H9 (cell line): ENCODE measurements around the gene CHCHD6. TPM values are rescaled to one million over a fixed set of nuclear protein-coding genes. Genes with fewer than 3 reads are reported as not detected.
A peak's percentile ranks its signal among the peaks of the same experiment; 100 is the strongest.

ENCODE experiments used
- DNase-seq: peaks from one replicate; pipeline ENCODE4 v3.0.0-alpha.2; 2017
- H2AFZ ChIP-seq: one replicate; pipeline ENCODE4 v1.6.1; 2013; ENCODE audit warnings: mild to moderate bottlenecking, low read length, control low read depth, moderate library complexity
- H2AK5ac ChIP-seq: 2 replicates; pipeline ENCODE4 v1.6.1; 2013; ENCODE audit warnings: low read length, control low read depth, mixed read lengths; ENCODE audit not compliant: insufficient read length
- H2BK120ac ChIP-seq: one replicate; pipeline ENCODE4 v1.6.1; 2013; ENCODE audit warnings: low read depth, mild to moderate bottlenecking, low read length, control low read depth, inconsistent platforms; ENCODE audit not compliant: poor library complexity, severe bottlenecking
- H2BK12ac ChIP-seq: 2 replicates; pipeline ENCODE4 v1.6.1; 2013; ENCODE audit warnings: low read length, control low read depth, mixed read lengths, low read depth; ENCODE audit not compliant: insufficient read length
- H2BK15ac ChIP-seq: 2 replicates; pipeline ENCODE4 v1.6.1; 2013; ENCODE audit warnings: low read depth, low read length, control low read depth
- H2BK20ac ChIP-seq: one replicate; pipeline ENCODE4 v1.6.1; 2013; ENCODE audit warnings: low read depth, mild to moderate bottlenecking, low read length, control low read depth, inconsistent platforms; ENCODE audit not compliant: poor library complexity, severe bottlenecking
- H2BK5ac ChIP-seq: 2 replicates; pipeline ENCODE4 v1.6.1; 2013; ENCODE audit warnings: low read length, control low read depth, mixed read lengths; ENCODE audit not compliant: insufficient read length
- H3K14ac ChIP-seq: 2 replicates; pipeline ENCODE4 v1.6.1; 2013; ENCODE audit warnings: low read length, control low read depth; ENCODE audit not compliant: insufficient read depth
- H3K18ac ChIP-seq: 2 replicates; pipeline ENCODE4 v1.6.1; 2013; ENCODE audit warnings: low read depth, mild to moderate bottlenecking, mixed read lengths, low read length, control low read depth; ENCODE audit not compliant: insufficient read length
- H3K23ac ChIP-seq: 2 replicates; pipeline ENCODE4 v1.6.1; 2013; ENCODE audit warnings: low read length, control low read depth, mixed read lengths, low read depth; ENCODE audit not compliant: insufficient read length
- H3K23me2 ChIP-seq: 2 replicates; pipeline ENCODE4 v1.6.1; 2013; ENCODE audit warnings: low read depth, mild to moderate bottlenecking, mixed read lengths, low read length, control low read depth; ENCODE audit not compliant: insufficient read length, poor library complexity, severe bottlenecking
- H3K27ac ChIP-seq: 2 replicates; pipeline ENCODE4 v1.5.1; 2013; ENCODE audit warnings: low read length, control low read depth, mixed read lengths, low read depth; ENCODE audit not compliant: insufficient read length
- H3K27me3 ChIP-seq: 2 replicates; pipeline ENCODE4 v1.6.1; 2013; ENCODE audit warnings: low read length, control low read depth, inconsistent platforms; ENCODE audit not compliant: insufficient read depth
- H3K4ac ChIP-seq: 2 replicates; pipeline ENCODE4 v1.6.1; 2013; ENCODE audit warnings: low read depth, mild to moderate bottlenecking, control low read depth, inconsistent platforms, low read length, moderate library complexity
- H3K4me1 ChIP-seq: 2 replicates; pipeline ENCODE4 v1.6.1; 2013; ENCODE audit warnings: low read length, control low read depth, inconsistent platforms; ENCODE audit not compliant: insufficient read depth
- H3K4me2 ChIP-seq: 2 replicates; pipeline ENCODE4 v1.6.1; 2013; ENCODE audit warnings: low read length, control low read depth, mixed read lengths; ENCODE audit not compliant: insufficient read length, insufficient read depth
- H3K56ac ChIP-seq: 2 replicates; pipeline ENCODE4 v1.6.1; 2013; ENCODE audit warnings: low read depth, mild to moderate bottlenecking, mixed read lengths, low read length, control low read depth; ENCODE audit not compliant: insufficient read length
- H3K79me1 ChIP-seq: 2 replicates; pipeline ENCODE4 v1.6.1; 2013; ENCODE audit warnings: low read depth, mild to moderate bottlenecking, moderate library complexity, low read length, control low read depth, inconsistent platforms; ENCODE audit not compliant: insufficient read depth, poor library complexity, severe bottlenecking
- H3K79me2 ChIP-seq: 2 replicates; pipeline ENCODE4 v1.6.1; 2013; ENCODE audit warnings: low read length, control low read depth, inconsistent platforms; ENCODE audit not compliant: insufficient read depth
- H3K9ac ChIP-seq: 2 replicates; pipeline ENCODE4 v1.6.1; 2013; ENCODE audit warnings: low read length, control low read depth, mixed read lengths; ENCODE audit not compliant: insufficient read length; ENCODE audit errors: extremely low read depth
- H3K9me3 ChIP-seq: one replicate; pipeline ENCODE4 v1.6.1; 2013; ENCODE audit warnings: low read depth, low read length, inconsistent platforms; ENCODE audit not compliant: control insufficient read depth
- H3T11ph ChIP-seq: one replicate; pipeline ENCODE4 v1.6.1; 2013; ENCODE audit warnings: mild to moderate bottlenecking, low read length, control low read depth, inconsistent platforms
- H4K20me1 ChIP-seq: one replicate; pipeline ENCODE4 v1.6.1; 2013; ENCODE audit not compliant: control insufficient read depth, insufficient read length, insufficient read depth
- H4K5ac ChIP-seq: 2 replicates; pipeline ENCODE4 v1.6.1; 2013; ENCODE audit warnings: low read depth, mild to moderate bottlenecking, mixed read lengths, low read length, control low read depth; ENCODE audit not compliant: insufficient read length
- H4K8ac ChIP-seq: replicated peaks from 2 replicates; pipeline ENCODE4 v1.6.1; 2013; ENCODE audit warnings: low read length, control low read depth, mixed read lengths, low read depth; ENCODE audit not compliant: insufficient read length
- H4K91ac ChIP-seq: 2 replicates; pipeline ENCODE4 v1.6.1; 2013; ENCODE audit warnings: low read depth, mild to moderate bottlenecking, moderate library complexity, mixed read lengths, low read length, control low read depth; ENCODE audit not compliant: insufficient read length
- H3K27ac Mint-ChIP-seq, 3 experiments: 2 replicates in 2 of 3; 3 replicates in 1 of 3; pipeline ENCODE4 v1.8.0; 2020 to 2021; ENCODE audit warnings: mixed read lengths in 3 of 3, mild to moderate bottlenecking in 1 of 3, moderate library complexity in 1 of 3
- H3K27me3 Mint-ChIP-seq: 2 replicates; pipeline ENCODE4 v1.8.0; 2021; ENCODE audit warnings: low read depth, mild to moderate bottlenecking, moderate library complexity, mixed read lengths
- H3K36me3 Mint-ChIP-seq, 3 experiments: 2 replicates in 2 of 3; 3 replicates in 1 of 3; pipeline ENCODE4 v1.8.0; 2020 to 2021; ENCODE audit warnings: low read depth in 3 of 3, mixed read lengths in 3 of 3; ENCODE audit not compliant: insufficient read depth in 1 of 3
- H3K4me1 Mint-ChIP-seq, 2 experiments: 2 replicates each; pipeline ENCODE4 v1.8.0; 2020; ENCODE audit warnings: mixed read lengths in 2 of 2
- H3K4me3 Mint-ChIP-seq, 2 experiments: 2 replicates in 1 of 2; 3 replicates in 1 of 2; pipeline ENCODE4 v1.8.0; 2020 to 2021; ENCODE audit warnings: mild to moderate bottlenecking in 2 of 2, mixed read lengths in 2 of 2, moderate library complexity in 1 of 2
- H3K9me3 Mint-ChIP-seq, 2 experiments: 2 replicates in 1 of 2; 3 replicates in 1 of 2; pipeline ENCODE4 v1.8.0; 2020; ENCODE audit warnings: mild to moderate bottlenecking in 2 of 2, mixed read lengths in 2 of 2, moderate library complexity in 1 of 2
- WGBS: extraction: QIAGEN DNeasy Blood & Tissue Kit; methylation state at CpG from one replicate; pipeline ENCODE4 v1.1.7; 2013; ENCODE audit warnings: missing lambda C conversion rate, low lambda C conversion rate, mixed read lengths; ENCODE audit not compliant: insufficient read length; ENCODE audit errors: extremely low coverage; 5-methylcytosine and 5-hydroxymethylcytosine counted together
- total RNA-seq: library from RNA; stranded (reverse); gene quantifications from 2 replicates; pipeline ENCODE4 v1.2.1, GENCODE V29; 2021
- TF ChIP-seq, protein P1 (sequence below): fragments of 200-600 bp; sonication (generic); conservative IDR thresholded peaks from 3 replicates; pipeline ENCODE4 v1.8.0; 2021; ENCODE audit warnings: antibody characterized with exemption, mild to moderate bottlenecking

Gene CHCHD6
- total RNA-seq, 1 experiment from 2014 or later: 34.2 TPM

DNA sequence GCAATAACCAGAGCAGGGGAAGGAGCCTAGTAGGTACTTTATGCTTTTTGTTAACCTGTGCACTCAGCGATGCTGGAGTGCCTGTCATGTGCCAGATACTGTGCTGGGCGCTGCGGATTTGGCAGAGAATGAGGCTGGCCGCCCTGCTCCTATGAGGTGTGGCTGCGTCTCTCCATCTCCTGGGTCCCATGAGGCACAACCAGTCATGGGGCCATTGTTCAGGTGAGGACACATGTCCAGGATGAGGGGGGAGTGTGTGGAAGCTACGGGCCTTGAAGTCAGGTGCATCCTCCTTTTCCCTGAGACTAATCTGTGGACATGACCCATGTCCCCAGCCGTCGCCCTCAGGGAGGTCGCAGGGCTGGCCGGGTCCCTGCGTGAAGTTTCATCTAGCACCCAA lies 48.2 kb upstream of the CHCHD6 start:
- H3T11ph ChIP-seq: no peak overlapping the region
- H4K8ac ChIP-seq: no peak overlapping the region
- H2BK15ac ChIP-seq: no peak overlapping the region
- no peak overlapping the region for H3K4me2 ChIP-seq
- H3K4me1 Mint-ChIP-seq: peaks cover 5 to 7% of the 10 kb centered on the region in 2 experiments
- H3K56ac ChIP-seq: no peak overlapping the region
- H3K23me2 ChIP-seq: no peaks in the 10 kb centered on the region
- H3K9me3 ChIP-seq: no peaks in the 10 kb centered on the region
- no peaks in the 10 kb centered on the region for H3K27me3 ChIP-seq
- whole genome bisulfite sequencing: no CpG with 5 or more reads among the region's 11 CpGs
- H3K27ac ChIP-seq: no peak overlapping the region
- peaks cover 0 to 2% (median 1%) of the 10 kb centered on the region in 3 experiments; a peak in 2 of 7 replicates for H3K36me3 Mint-ChIP-seq
- no peak overlapping the region for H3K4ac ChIP-seq
- no peak for DNase-seq
- no peaks in the 10 kb centered on the region for H3K79me2 ChIP-seq
- no peaks in the 10 kb centered on the region for H3K79me1 ChIP-seq
- H2BK12ac ChIP-seq: no peak overlapping the region
- no peaks in the 10 kb centered on the region for H4K20me1 ChIP-seq
- no peak overlapping the region for H4K5ac ChIP-seq
- no peak overlapping the region for H3K9ac ChIP-seq
- no peak overlapping the region for H2BK5ac ChIP-seq
- no peak overlapping the region for H3K18ac ChIP-seq
- H4K91ac ChIP-seq: no peak overlapping the region
- no peak overlapping the region for H3K27ac Mint-ChIP-seq
- peaks cover 10 to 11% of the 10 kb centered on the region in 2 experiments; a peak in 4 of 5 replicates for H3K9me3 Mint-ChIP-seq
- H3K4me3 Mint-ChIP-seq: peak overlapping the region; percentile 68 to 83; a peak in 3 of 5 replicates
- no peak overlapping the region for H2BK120ac ChIP-seq
- H2AFZ ChIP-seq: no peak overlapping the region
- H3K14ac ChIP-seq: no peak overlapping the region
- no peak overlapping the region for H2AK5ac ChIP-seq
- TF ChIP-seq, protein P1, sequence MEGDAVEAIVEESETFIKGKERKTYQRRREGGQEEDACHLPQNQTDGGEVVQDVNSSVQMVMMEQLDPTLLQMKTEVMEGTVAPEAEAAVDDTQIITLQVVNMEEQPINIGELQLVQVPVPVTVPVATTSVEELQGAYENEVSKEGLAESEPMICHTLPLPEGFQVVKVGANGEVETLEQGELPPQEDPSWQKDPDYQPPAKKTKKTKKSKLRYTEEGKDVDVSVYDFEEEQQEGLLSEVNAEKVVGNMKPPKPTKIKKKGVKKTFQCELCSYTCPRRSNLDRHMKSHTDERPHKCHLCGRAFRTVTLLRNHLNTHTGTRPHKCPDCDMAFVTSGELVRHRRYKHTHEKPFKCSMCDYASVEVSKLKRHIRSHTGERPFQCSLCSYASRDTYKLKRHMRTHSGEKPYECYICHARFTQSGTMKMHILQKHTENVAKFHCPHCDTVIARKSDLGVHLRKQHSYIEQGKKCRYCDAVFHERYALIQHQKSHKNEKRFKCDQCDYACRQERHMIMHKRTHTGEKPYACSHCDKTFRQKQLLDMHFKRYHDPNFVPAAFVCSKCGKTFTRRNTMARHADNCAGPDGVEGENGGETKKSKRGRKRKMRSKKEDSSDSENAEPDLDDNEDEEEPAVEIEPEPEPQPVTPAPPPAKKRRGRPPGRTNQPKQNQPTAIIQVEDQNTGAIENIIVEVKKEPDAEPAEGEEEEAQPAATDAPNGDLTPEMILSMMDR: no peak
- peaks cover 57% of the 10 kb centered on the region for H3K27me3 Mint-ChIP-seq
- no peaks in the 10 kb centered on the region for H3K4me1 ChIP-seq
- H2BK20ac ChIP-seq: no peak overlapping the region
- no peak overlapping the region for H3K23ac ChIP-seq
